Activated B cell treated with CpG ODN at 0.5 μM for 24 hours (primary cell): ENCODE measurements around the gene SCIN. TPM values are rescaled to one million over a fixed set of nuclear protein-coding genes. Genes with fewer than 3 reads are reported as not detected.

Experiments used
- ATAC-seq: fragments of 200-7000 bp; cut with Tn5 transposase; one replicate; pipeline ENCODE4 v1.10.0; 2021; ENCODE audit warnings: low read depth, mild to moderate bottlenecking, moderate library complexity
- CTCF ChIA-PET: fragments of 350-600 bp; sonication (Branson Sonifier 250); formaldehyde crosslinking; loops from one replicate; lab custom pipeline; 2021; ENCODE audit warnings: antibody characterized with exemption; lab: Charles Lee
- POLR2A ChIA-PET: fragments of 350-600 bp; sonication (Branson Sonifier 250); formaldehyde crosslinking; loops from one replicate; lab custom pipeline; 2021; ENCODE audit warnings: antibody characterized with exemption; lab: Charles Lee
- DNase-seq: peaks from one replicate; pipeline ENCODE4 v3.0.0; 2022
- H3K27ac Mint-ChIP-seq: one replicate; pipeline ENCODE4 v1.8.0; 2020; ENCODE audit warnings: mixed read lengths
- H3K27me3 Mint-ChIP-seq: one replicate; pipeline ENCODE4 v1.8.0; 2021; ENCODE audit warnings: mixed read lengths
- H3K36me3 Mint-ChIP-seq: one replicate; pipeline ENCODE4 v1.8.0; 2021; ENCODE audit warnings: low read depth, mixed read lengths
- H3K4me1 Mint-ChIP-seq: one replicate; pipeline ENCODE4 v1.8.0; 2021; ENCODE audit warnings: mixed read lengths
- H3K4me3 Mint-ChIP-seq: one replicate; pipeline ENCODE4 v1.8.0; 2020; ENCODE audit warnings: mild to moderate bottlenecking, mixed read lengths
- H3K9me3 Mint-ChIP-seq: one replicate; pipeline ENCODE4 v1.8.0; 2020; ENCODE audit warnings: mixed read lengths
- intact Hi-C: fragments of 100-400 bp; cut with micrococcal nuclease; formaldehyde crosslinking; loops from one replicate; pipeline ENCODE4 v1.15.1; 2024
- total RNA-seq: library from RNA; stranded (reverse); gene quantifications from 2 replicates; pipeline ENCODE4 v1.2.3, GENCODE V29; 2022
- TF ChIP-seq, protein P1 (sequence below): fragments of 200-600 bp; IDR thresholded peaks from one replicate; pipeline ENCODE4 v1.8.0; 2022; ENCODE audit warnings: antibody characterized with exemption, mild to moderate bottlenecking

SCIN gene
- total RNA-seq, 1 donor from 2014 or later: not detected

DNA sequence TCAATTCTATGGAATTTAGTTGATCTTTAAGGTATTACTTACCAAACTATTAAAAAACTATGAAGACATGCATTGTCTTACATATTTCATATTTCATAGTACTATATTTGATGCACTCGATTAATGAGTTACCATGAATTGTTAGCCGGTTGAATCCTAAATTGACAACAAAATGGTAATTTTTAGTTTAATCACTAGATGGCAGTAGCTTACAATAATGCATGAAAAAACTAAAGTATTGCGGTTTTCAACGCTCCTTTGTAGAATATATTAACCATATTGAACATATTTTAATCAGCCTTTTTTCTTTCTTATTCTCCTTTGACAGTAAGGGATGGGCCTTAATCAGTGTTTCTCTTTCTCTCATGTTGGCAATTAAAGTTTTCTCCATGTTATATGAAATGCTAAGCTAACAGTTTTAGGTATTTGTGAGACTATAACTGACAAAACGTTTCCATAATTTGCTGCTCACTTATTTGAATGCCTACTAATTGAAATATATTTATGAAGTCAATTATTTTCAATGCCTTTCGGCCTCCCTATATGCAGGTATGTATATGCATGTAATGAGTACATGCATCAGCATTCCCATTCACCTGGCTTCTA, 68.4 kb downstream of the SCIN start:
- peak; percentile 55 for ATAC-seq

DNA sequence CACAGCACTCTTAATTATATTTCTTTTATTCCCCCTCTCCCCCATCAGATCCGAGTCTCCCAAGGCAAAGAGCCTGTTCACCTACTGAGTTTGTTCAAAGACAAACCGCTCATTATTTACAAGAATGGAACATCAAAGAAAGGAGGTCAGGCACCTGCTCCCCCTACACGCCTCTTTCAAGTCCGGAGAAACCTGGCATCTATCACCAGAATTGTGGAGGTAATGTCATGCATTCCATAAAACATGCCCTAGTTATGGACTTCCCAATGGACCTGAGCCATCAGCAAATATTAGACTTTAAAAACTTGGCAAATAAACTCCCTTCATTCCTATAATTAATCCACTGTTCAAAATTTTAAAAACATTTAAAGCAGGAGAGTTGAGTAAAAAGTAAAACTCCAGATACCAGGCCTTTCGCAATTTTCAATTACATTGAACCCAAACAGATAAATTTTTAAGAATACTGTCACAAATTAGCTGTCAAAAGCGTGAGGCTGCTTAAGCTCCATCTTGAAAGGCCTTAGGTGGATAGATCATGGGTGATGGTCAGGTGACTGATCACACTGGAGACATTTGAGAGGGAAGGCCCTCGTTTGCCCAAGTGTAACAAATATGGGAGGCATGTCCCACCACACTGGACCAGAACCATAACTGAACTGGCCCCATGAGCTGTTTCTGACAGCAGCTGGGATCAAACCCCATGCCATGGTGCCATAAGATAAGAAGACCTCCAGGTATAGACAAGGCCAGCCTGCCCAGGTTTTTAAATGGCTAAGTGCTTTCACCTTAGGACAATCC, 70.0 kb downstream of the SCIN start:
- no peaks in the 10 kb centered on the region for H3K36me3 Mint-ChIP-seq
- TF ChIP-seq, protein P1, sequence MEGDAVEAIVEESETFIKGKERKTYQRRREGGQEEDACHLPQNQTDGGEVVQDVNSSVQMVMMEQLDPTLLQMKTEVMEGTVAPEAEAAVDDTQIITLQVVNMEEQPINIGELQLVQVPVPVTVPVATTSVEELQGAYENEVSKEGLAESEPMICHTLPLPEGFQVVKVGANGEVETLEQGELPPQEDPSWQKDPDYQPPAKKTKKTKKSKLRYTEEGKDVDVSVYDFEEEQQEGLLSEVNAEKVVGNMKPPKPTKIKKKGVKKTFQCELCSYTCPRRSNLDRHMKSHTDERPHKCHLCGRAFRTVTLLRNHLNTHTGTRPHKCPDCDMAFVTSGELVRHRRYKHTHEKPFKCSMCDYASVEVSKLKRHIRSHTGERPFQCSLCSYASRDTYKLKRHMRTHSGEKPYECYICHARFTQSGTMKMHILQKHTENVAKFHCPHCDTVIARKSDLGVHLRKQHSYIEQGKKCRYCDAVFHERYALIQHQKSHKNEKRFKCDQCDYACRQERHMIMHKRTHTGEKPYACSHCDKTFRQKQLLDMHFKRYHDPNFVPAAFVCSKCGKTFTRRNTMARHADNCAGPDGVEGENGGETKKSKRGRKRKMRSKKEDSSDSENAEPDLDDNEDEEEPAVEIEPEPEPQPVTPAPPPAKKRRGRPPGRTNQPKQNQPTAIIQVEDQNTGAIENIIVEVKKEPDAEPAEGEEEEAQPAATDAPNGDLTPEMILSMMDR: no peak
- no peak overlapping the region for H3K27ac Mint-ChIP-seq
- peaks cover under 1% of the 10 kb centered on the region for H3K27me3 Mint-ChIP-seq
- no peak for ATAC-seq
- no peak for DNase-seq
- CTCF ChIA-PET: interaction anchor here (1.2 kb wide), 1 partner anchor 46 kb away, joined by 4 read pairs; no protein-coding TSS in a partner anchor
- intact Hi-C loops: no loop called here
- POLR2A ChIA-PET: no interaction called here
- peaks cover 26% of the 10 kb centered on the region for H3K4me1 Mint-ChIP-seq
- H3K4me3 Mint-ChIP-seq: no peak overlapping the region
- no peaks in the 10 kb centered on the region for H3K9me3 Mint-ChIP-seq

More for the DNA sequence above, 68.4 kb downstream of the SCIN start:
- DNase-seq: no peak
- no peak overlapping the region for H3K27ac Mint-ChIP-seq
- peaks cover 27% of the 10 kb centered on the region for H3K4me1 Mint-ChIP-seq
- no peaks in the 10 kb centered on the region for H3K27me3 Mint-ChIP-seq
- TF ChIP-seq, protein P1: peak; percentile 77
- CTCF ChIA-PET: interaction anchor here (1.0 to 2.0 kb wide), 5 partner anchors 36 to 623 kb away, joined by 4 to 16 read pairs (median 6); no protein-coding TSS in a partner anchor
- H3K4me3 Mint-ChIP-seq: no peak overlapping the region
- intact Hi-C loops: loop anchor here (1.0 to 5.0 kb wide), 8 partner anchors 47 to 1820 kb away; no protein-coding TSS in a partner anchor
- no peaks in the 10 kb centered on the region for H3K9me3 Mint-ChIP-seq
- POLR2A ChIA-PET: no interaction called here
- H3K36me3 Mint-ChIP-seq: no peaks in the 10 kb centered on the region

DNA sequence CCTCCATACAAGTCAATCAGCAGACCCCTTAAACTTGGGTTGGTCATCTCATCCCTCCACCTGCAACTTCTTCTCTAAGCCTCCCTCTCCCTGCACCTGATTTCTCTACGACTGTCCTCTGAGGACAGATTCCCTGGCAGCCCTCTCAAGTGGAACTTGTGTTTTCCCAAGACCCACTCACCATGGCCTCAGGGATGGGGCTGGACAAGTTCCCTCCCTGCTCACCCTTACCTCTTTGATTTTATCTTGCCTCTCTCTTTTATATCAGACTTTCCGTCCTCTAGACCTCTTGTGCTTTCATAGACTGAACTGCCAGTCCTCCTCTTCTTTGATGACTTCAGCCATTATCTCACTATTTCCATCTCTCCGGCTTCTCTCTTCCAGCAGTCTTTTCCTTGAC, 70.7 kb downstream of the SCIN start:
- Mint-ChIP-seq H3K36me3 (no peaks in the 10 kb centered on the region), H3K27ac (no peak overlapping the region), H3K4me3 (no peak overlapping the region), H3K27me3 (peaks cover 2% of the 10 kb centered on the region), H3K4me1 (peaks cover 20% of the 10 kb centered on the region), H3K9me3 (no peaks in the 10 kb centered on the region)
- POLR2A ChIA-PET: no interaction called here
- intact Hi-C loops: no loop called here
- TF ChIP-seq, protein P1: no peak
- ATAC-seq (no peak), DNase-seq (no peak)
- CTCF ChIA-PET: interaction anchor here (1.2 kb wide), 1 partner anchor 45 kb away, joined by 4 read pairs; no protein-coding TSS in a partner anchor

DNA sequence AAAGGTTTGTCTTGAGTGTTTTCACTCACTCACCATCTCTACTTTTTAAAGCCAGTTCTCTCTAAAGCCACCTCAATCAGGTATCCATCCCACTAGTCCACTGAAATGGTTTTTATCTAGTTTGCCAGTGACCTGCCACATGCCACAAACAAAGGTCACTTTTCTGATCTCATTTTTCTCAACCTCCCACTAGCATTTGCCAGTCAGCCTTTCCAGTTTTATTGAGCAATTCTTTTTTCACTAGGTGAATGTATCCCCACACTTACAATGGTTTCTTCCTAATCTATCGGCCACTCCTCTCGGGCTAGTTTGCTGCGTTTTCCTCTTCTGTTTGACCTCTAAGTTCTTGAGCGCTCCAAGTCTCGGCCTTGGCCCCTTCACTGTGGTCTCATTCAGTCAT, 72.0 kb downstream of the SCIN start:
- Mint-ChIP-seq H3K27ac (no peak overlapping the region), H3K36me3 (no peaks in the 10 kb centered on the region), H3K9me3 (no peaks in the 10 kb centered on the region), H3K4me1 (peaks cover 13% of the 10 kb centered on the region), H3K27me3 (peaks cover 2% of the 10 kb centered on the region), H3K4me3 (no peak overlapping the region)
- ChIA-PET POLR2A (no interaction called here), CTCF (no interaction called here)
- no peak for DNase-seq
- TF ChIP-seq, protein P1: no peak
- intact Hi-C loops: no loop called here
- no peak for ATAC-seq

DNA sequence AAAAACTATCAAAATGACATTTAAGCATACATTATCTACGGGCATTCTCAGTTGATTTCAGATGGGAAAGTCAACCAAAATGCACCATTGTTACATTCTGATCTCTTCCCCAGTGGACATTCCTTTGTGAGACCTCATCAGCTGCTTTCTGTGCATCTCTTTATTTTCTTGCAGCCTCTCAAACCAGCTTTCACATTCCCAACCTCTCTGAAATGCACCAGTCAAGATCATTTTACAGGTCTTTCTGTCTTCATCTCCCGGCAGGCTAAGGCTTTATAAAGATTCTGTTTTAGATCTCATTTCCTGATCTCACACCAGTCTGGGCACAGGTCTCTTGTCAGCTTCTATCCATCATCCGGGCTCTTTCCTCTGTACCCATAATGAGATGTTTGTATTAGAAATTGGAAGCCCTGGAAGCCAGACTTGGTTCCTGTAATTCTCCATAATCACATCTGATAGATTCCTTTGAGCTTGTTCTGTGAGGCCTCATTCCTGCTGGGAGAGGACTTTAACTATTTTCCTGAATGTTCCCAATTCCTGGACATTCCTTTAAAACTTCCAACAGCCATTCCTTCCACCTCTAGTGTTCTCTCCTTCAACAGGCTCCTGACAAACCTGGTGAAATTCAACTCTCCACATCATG, 72.6 kb downstream of the SCIN start:
- ATAC-seq: no peak
- no peak for DNase-seq
- peaks cover 2% of the 10 kb centered on the region for H3K27me3 Mint-ChIP-seq
- H3K27ac Mint-ChIP-seq: no peak overlapping the region
- no peaks in the 10 kb centered on the region for H3K36me3 Mint-ChIP-seq
- ChIA-PET POLR2A (no interaction called here), CTCF (no interaction called here)
- TF ChIP-seq, protein P1: no peak
- intact Hi-C loops: no loop called here
- no peak overlapping the region for H3K4me3 Mint-ChIP-seq
- no peaks in the 10 kb centered on the region for H3K9me3 Mint-ChIP-seq
- H3K4me1 Mint-ChIP-seq: peaks cover 10% of the 10 kb centered on the region
